ENCODE measurements around the gene GID8. TPM values are rescaled to one million over a fixed set of nuclear protein-coding genes. Genes with fewer than 3 reads are reported as not detected.

The GID8 gene
- total and polyA plus RNA-seq, 2 of the 13 experiments (the other 11 are each of a cell fraction or from before 2014, with no cell fraction given) = 39.6 to 59.8 TPM

DNA sequence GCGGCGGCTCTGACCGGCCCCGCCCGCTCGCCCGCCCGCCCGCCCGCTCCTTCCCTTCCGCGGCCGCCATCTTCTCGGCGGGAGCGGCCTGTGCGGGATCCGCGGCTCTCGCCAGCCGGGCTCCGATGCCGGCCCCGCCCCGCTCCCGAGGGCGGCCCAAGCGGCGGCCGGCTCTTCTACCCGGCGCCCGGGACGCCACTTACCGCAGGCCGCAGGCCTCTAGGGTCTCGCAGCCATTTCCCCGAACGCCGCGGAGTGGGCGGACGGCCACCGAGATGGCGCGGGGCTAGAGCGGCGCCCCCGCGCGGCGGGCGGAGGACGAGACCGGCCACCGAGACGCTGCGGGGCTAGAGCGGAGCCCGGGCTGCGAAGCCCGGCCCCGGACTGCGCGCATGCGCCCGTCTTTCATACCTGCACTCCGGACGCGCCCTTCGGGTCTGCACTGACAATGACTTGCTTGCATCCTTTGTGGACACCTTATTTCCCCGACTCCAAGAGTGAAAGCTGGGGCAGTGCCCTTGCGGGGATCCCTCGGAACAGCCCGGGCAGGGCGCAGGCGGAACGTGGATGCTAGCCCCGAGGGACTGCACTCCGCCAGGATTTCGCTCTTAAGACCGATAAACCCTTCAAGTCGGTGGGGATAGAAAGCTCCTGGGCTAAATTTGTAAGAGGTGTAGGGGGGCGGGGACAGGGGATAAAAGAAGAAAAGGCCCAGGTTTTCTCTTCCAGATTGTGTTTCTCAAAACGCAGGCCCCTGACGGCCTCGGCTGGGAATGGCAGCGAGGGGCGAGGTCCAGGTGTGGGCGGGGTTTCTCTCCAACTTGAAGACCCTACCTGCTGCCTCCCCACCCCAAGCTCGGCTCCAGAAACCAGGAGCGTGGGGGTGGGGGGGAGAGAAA, 11.5 kb upstream of the GID8 start, which contains the start of gene DIDO1:
Gene DIDO1 (minus strand): TSS at position 277 of the 899 bp plus-strand sequence.
- Histone ChIP-seq H2AFZ (ENCODE audit: low read length) (no peak within 1 kb of the TSS), H3K79me2 (ENCODE audit: insufficient read depth, low read length) (peaks cover 99% of the 10 kb centered on the region), H3K9ac (ENCODE audit: insufficient read depth, low read depth, low read length) (peak within 1 kb of the TSS; percentile 98), H3K36me3 (replicated peaks in 1 of 2; ENCODE audit: control insufficient read depth in 1 of 2, insufficient read depth in 2 of 2, low read length in 2 of 2) (peaks cover 1 to 10% of the 10 kb centered on the region in 2 experiments; a peak in 2 of 5 replicates), H3K27ac (ENCODE audit: extremely low read length, insufficient read depth, low read length) (peak within 1 kb of the TSS; percentile 90), H3K4me1 (ENCODE audit: insufficient read depth, low read length) (peaks cover 63% of the 10 kb centered on the region), H4K20me1 (ENCODE audit: insufficient read depth, low read length) (peaks cover 63% of the 10 kb centered on the region), H3K4me3 (replicated peaks in 1 of 3; ENCODE audit: insufficient read depth in 1 of 3, low read depth in 2 of 3, low read length in 3 of 3) (peak within 1 kb of the TSS; percentile 87 to 99 (median 97)), H3K9me3 (ENCODE audit: low read length) (no peaks in the 10 kb centered on the region), H3K4me2 (ENCODE audit: low read depth, low read length) (peak within 1 kb of the TSS; percentile 89), H3K27me3 (ENCODE audit: control insufficient read depth in 1 of 2, insufficient read depth in 2 of 2, low read length in 2 of 2) (peaks cover 0 to 5% of the 10 kb centered on the region in 2 experiments; a peak in 1 of 5 replicates)
- peak; percentile 87 for DNase-seq (ENCODE audit: low spot score)
- ChIA-PET POLR2A (interaction anchor here (0.7 to 6.4 kb wide), 9 partner anchors 10 to 303 kb away, joined by 3 to 118 read pairs (median 5); partner anchors contain the start of genes GID8 and SLC17A9), CTCF (ENCODE audit: low intra/inter-chr PET ratio, low total read pairs) (interaction anchor here (2.0 kb wide), 1 partner anchor 26 kb away, joined by 6 read pairs; no protein-coding TSS in a partner anchor)
- TSS peak; percentile 44 for BruUV-seq (replicated peaks)
- WGBS (ENCODE audit: low lambda C conversion rate) = 3% methylated on average over 69 of the region's 92 CpGs
- in situ Hi-C loops (cut with HindIII; ENCODE audit: extremely low pct_ligation_motif_present, low pct_unique_long_range_greater_than_20kb) = no loop called here
- intact Hi-C loops (cut with micrococcal nuclease; ENCODE audit: unreplicated experiment) = loop anchor here (1.0 kb wide), 1 partner anchor 9 kb away; no protein-coding TSS in a partner anchor
- peak; percentile 32 for FAIRE-seq
- peak; percentile 85 for ATAC-seq
- TF ChIP-seq FOSL2 (CRISPR knock-in tag; IDR thresholded peaks at IDR 0.05) (peak; percentile 31; the same call in 1 of the 2 replicates), EP300 (IDR thresholded peaks at IDR 0.05; ENCODE audit: low read depth in 2 of 2, low read length in 2 of 2) (no peak), EP300 (CRISPR knock-in tag; IDR thresholded peaks at IDR 0.05; ENCODE audit: borderline replicate concordance) (peak; percentile 19), SIX1 (CRISPR knock-in tag; IDR thresholded peaks at IDR 0.05; ENCODE audit: borderline replicate concordance) (peak; percentile 35; the same call in 1 of the 2 replicates), CAMTA2 (CRISPR knock-in tag; IDR thresholded peaks at IDR 0.05; ENCODE audit: borderline replicate concordance) (no peak; the same call in 1 of the 2 replicates), MTF1 (CRISPR knock-in tag; IDR thresholded peaks at IDR 0.05) (no peak), KLF16 (CRISPR knock-in tag; IDR thresholded peaks at IDR 0.05) (peak in 1 of 2 experiments; percentile 92; a peak in 2 of 4 replicates), ZSCAN9 (CRISPR knock-in tag; IDR thresholded peaks at IDR 0.05; ENCODE audit: borderline replicate concordance) (peak; percentile 84; the same call in 1 of the 2 replicates), ZNF235 (CRISPR knock-in tag; IDR thresholded peaks at IDR 0.05; ENCODE audit: borderline replicate concordance) (no peak), SP5 (CRISPR knock-in tag; IDR thresholded peaks at IDR 0.05; ENCODE audit: borderline replicate concordance, low read depth) (no peak; the same call in none of the 2 replicates)
- TF ChIP-seq, protein P1, sequence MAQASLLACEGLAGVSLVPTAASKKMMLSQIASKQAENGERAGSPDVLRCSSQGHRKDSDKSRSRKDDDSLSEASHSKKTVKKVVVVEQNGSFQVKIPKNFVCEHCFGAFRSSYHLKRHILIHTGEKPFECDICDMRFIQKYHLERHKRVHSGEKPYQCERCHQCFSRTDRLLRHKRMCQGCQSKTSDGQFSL (CRISPR knock-in tag; IDR thresholded peaks at IDR 0.05) = no peak; the same call in 1 of the 2 replicates
- TF ChIP-seq, protein P2, sequence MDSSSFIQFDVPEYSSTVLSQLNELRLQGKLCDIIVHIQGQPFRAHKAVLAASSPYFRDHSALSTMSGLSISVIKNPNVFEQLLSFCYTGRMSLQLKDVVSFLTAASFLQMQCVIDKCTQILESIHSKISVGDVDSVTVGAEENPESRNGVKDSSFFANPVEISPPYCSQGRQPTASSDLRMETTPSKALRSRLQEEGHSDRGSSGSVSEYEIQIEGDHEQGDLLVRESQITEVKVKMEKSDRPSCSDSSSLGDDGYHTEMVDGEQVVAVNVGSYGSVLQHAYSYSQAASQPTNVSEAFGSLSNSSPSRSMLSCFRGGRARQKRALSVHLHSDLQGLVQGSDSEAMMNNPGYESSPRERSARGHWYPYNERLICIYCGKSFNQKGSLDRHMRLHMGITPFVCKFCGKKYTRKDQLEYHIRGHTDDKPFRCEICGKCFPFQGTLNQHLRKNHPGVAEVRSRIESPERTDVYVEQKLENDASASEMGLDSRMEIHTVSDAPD (CRISPR knock-in tag; IDR thresholded peaks at IDR 0.05) = no peak; the same call in 1 of the 2 replicates
- TF ChIP-seq, protein P3, sequence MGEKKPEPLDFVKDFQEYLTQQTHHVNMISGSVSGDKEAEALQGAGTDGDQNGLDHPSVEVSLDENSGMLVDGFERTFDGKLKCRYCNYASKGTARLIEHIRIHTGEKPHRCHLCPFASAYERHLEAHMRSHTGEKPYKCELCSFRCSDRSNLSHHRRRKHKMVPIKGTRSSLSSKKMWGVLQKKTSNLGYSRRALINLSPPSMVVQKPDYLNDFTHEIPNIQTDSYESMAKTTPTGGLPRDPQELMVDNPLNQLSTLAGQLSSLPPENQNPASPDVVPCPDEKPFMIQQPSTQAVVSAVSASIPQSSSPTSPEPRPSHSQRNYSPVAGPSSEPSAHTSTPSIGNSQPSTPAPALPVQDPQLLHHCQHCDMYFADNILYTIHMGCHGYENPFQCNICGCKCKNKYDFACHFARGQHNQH (CRISPR knock-in tag; IDR thresholded peaks at IDR 0.05) = peak; percentile 54
- TF ChIP-seq, protein P4, sequence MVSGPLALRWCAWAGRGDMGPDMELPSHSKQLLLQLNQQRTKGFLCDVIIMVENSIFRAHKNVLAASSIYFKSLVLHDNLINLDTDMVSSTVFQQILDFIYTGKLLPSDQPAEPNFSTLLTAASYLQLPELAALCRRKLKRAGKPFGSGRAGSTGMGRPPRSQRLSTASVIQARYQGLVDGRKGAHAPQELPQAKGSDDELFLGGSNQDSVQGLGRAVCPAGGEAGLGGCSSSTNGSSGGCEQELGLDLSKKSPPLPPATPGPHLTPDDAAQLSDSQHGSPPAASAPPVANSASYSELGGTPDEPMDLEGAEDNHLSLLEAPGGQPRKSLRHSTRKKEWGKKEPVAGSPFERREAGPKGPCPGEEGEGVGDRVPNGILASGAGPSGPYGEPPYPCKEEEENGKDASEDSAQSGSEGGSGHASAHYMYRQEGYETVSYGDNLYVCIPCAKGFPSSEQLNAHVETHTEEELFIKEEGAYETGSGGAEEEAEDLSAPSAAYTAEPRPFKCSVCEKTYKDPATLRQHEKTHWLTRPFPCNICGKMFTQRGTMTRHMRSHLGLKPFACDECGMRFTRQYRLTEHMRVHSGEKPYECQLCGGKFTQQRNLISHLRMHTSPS (CRISPR knock-in tag; IDR thresholded peaks at IDR 0.05; ENCODE audit: low read depth) = no peak
- TF ChIP-seq, protein P5, sequence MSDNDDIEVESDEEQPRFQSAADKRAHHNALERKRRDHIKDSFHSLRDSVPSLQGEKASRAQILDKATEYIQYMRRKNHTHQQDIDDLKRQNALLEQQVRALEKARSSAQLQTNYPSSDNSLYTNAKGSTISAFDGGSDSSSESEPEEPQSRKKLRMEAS (IDR thresholded peaks at IDR 0.05) = peak; percentile 66; the same call in 1 of the 2 replicates
- TF ChIP-seq, protein P6, sequence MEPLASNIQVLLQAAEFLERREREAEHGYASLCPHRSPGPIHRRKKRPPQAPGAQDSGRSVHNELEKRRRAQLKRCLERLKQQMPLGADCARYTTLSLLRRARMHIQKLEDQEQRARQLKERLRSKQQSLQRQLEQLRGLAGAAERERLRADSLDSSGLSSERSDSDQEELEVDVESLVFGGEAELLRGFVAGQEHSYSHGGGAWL (CRISPR knock-in tag; IDR thresholded peaks at IDR 0.05) = peak; percentile 11; the same call in 1 of the 2 replicates
